Activated CD4-positive, alpha-beta T cell treated with anti-CD3 and anti-CD28 coated beads, Interleukin-2, Interleukin-6, amounts not matched to agents 100 ng/mL and 50 ng/mL, durations not matched to agents 16 hours and 8 hours (primary cell): ENCODE data around the gene RSPH10B.
A peak's percentile ranks its signal among the peaks of the same experiment; 100 is the strongest.
"Not testable (repeated sequence)": the region's sequence is repeated elsewhere in the genome, so short reads cannot be mapped to it uniquely, and the experiment has no call there.

ENCODE experiments used
- DNase-seq: peaks from one replicate; pipeline ENCODE4 v3.0.0-alpha.2; 2020

Gene RSPH10B

GRCh38 chr7:5926263-5926870 lies 44.1 kb downstream of the RSPH10B start:
- DNase-seq, result not testable (repeated sequence)

- not testable (repeated sequence) for DNase-seq
These were observed 45.9 kb downstream of the RSPH10B start for GRCh38 chr7:5924630-5925029.

DNA sequence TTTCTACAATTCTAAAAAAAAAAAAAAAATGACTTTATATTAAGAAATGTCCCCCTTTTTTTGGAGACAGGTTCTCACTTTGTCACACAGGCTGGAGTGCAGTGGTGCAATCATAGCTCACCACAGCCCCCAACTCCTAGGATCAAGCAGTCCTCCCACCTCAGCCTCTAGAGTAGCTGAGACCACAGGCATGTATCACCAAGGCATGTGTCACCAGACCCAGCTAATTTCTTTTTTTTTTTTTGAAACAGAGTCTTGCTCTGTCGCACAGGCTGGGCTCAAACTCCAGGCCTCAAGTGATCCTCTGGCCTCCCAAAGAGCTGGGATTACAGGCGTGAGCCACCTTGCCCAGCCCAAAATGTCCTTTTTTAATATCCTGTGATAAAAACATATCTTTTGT lies 46.3 kb downstream of the RSPH10B start:
- not testable (repeated sequence) for DNase-seq

GRCh38 chr7:5916529-5916928 lies 54.0 kb downstream of the RSPH10B start:
- not testable (repeated sequence) for DNase-seq

- DNase-seq, result not testable (repeated sequence)
These were observed 61.7 kb downstream of the RSPH10B start for GRCh38 chr7:5908835-5909234.

DNA sequence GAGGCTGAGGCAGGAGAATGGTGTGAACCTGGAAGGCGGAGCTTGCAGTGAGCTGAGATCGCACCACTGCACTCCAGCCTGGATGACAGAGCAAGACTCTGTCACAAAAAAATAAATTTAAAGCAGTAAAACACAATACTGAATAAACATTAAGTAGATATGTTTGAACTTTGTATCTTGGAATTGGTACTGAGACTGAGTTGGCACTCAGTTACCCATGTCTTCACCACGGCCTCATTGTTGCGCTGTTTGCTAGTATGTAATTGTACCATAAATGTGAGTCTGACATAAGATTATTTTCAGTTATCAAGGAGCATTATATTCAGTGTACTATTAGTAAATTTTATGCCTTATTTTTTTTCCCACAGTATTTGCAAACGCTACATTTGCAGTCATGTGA lies 65.8 kb downstream of the RSPH10B start:
- not testable (repeated sequence) for DNase-seq

GRCh38 chr7:5903002-5903401 lies 67.5 kb downstream of the RSPH10B start:
- not testable (repeated sequence) for DNase-seq

DNA sequence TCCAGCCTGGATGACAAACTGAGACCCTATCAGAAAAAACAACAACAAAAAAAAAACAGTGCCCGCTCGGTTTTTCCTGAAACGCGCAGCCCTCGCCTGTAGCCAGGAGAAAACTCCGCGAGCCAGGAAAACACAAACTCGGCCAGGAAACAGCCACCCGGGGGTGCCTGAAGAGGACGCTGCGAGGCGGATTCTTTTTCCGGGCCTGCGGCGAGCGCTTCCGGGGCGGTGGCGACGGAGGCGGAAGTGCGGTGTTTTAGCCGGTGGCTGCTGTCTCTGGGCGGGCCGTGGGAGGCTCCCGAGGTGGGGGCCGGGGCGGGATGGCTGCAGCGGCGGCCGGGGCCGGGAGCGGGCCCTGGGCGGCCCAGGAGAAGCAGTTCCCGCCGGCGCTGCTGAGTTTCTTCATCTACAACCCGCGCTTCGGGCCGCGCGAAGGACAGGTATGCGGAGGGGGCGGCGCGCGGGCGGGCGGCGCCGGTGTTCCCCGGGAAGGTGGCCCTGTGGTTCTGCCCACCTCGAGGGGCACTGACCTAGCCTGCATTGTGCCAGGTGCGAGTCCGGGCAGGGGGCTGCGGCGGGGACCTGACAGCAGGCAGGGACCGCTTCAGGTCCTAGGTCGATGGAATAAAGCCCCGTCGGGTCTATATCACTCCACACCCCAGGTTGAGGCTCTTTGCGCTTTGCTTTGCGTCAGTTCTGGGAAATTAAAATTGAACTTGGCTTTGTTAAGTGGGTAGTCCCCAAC lies 71.8 kb downstream of the RSPH10B start, which contains the start of gene CCZ1:
TSS of gene CCZ1 (plus strand) at position 254 of the 745 bp plus-strand sequence. CDS start at position 321, 67 bp downstream.
- peak; percentile 63 for DNase-seq

DNA sequence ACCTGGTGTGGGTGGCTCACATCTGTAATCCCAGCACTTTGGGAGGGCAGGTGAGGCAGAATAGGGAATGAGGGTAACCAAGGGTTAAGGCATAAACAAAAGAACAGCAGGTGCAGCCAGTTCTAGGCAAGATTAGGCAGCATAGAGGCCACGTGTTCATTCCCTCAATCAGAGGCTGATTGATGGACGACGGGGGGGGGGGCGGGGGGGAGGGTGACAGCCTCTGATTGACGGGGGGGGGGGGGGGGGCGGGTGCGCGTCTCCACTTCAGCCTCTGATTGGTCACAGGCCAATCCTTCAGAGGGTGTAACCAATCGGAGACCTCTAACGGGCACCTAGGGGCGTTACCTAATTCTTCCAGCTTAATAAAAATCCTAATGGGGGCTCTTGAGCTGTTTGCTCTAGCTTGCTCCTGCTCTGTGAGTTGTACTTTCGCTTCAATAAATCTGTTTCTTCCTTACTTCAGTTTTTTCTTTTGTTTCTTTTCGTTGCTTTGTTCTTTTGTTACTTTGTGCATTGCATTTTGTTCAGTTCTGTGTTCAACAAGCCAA lies 73.0 kb downstream of the RSPH10B start:
- not testable (repeated sequence) for DNase-seq

- no peak for DNase-seq
These were observed 78.0 kb downstream of the RSPH10B start for GRCh38 chr7:5892498-5892897.

- DNase-seq, result not testable (repeated sequence)
These were observed 80.2 kb downstream of the RSPH10B start for GRCh38 chr7:5890244-5890643.

- DNase-seq, result not testable (repeated sequence)
These were observed 82.5 kb downstream of the RSPH10B start for GRCh38 chr7:5888021-5888420.

- DNase-seq, result not testable (repeated sequence)
These were observed 86.1 kb downstream of the RSPH10B start for GRCh38 chr7:5884431-5884830.

- not testable (repeated sequence) for DNase-seq
These were observed 90.4 kb downstream of the RSPH10B start for GRCh38 chr7:5880106-5880505.

DNA sequence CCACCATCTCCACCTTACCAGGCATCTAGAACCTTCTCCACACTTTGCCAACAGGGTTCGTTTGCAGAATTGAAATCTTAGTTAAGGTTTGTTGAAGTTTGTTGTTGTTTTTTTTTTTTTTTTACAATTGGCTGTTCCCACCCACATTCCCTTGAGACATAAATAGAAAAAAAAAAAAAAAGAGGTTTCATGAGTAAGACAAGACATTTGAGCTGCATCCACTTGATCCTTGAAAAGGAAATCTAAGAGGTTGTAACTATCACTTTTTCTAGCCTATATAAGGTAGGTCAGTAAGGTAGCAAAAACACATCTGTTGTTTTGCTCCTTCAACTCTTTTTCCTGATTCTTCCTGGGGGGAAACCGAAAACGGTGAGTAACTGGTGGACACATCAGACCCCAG lies 90.9 kb downstream of the RSPH10B start:
- not testable (repeated sequence) for DNase-seq
